HepG2 (cell line): ENCODE data around the gene NKAIN4. TPM values are rescaled to one million over a fixed set of nuclear protein-coding genes. Genes with fewer than 3 reads are reported as not detected.
A peak's percentile ranks its signal among the peaks of the same experiment; 100 is the strongest.

Experiments used
- CENPX ChIP-seq: sonication (generic); formaldehyde crosslinking; IDR thresholded peaks from 2 replicates; pipeline ENCODE4 v1.9.0; 2021; ENCODE audit warnings: mild to moderate bottlenecking, missing genetic modification reagents, moderate library complexity
- FOXA1 ChIP-seq, 2 experiments: fragments of 450-650 bp in 1 of 2; sonication (generic) in 1 of 2; formaldehyde crosslinking in 1 of 2; IDR thresholded peaks; 2 replicates each; pipeline versions ENCODE4 v1.4.0 to v1.6.1; 2016 to 2020; ENCODE audit warnings: missing genetic modification reagents in 1 of 2
- FOXP1 ChIP-seq, 2 experiments: fragments of 450-650 bp in 1 of 2; IDR thresholded peaks; 2 replicates each; pipeline ENCODE4 v1.6.1; 2017 to 2018; ENCODE audit warnings: antibody characterized with exemption in 1 of 2
- GATAD1 ChIP-seq: IDR thresholded peaks from 2 replicates; pipeline ENCODE4 v1.6.1; 2016; ENCODE audit warnings: missing genetic modification reagents, missing compliant biosample characterization
- GPBP1L1 ChIP-seq: sonication (generic); formaldehyde crosslinking; IDR thresholded peaks from 2 replicates; pipeline ENCODE4 v1.5.0; 2020; ENCODE audit warnings: mild to moderate bottlenecking, missing genetic modification reagents
- HCFC1 ChIP-seq: fragments of 150-350 bp; IDR thresholded peaks from 2 replicates; pipeline ENCODE4 v1.6.1; 2014; ENCODE audit warnings: low read depth, low read length
- HNF1A ChIP-seq, 2 experiments: sonication (generic) in 1 of 2; formaldehyde crosslinking in 1 of 2; IDR thresholded peaks; 2 replicates each; pipeline versions ENCODE4 v1.4.0 to v1.6.1; 2016 to 2020; ENCODE audit warnings: borderline replicate concordance in 1 of 2, low read depth in 1 of 2, mild to moderate bottlenecking in 1 of 2, missing genetic modification reagents in 1 of 2
- HNRNPH1 ChIP-seq: fragments of 200-400 bp; formaldehyde crosslinking; optimal IDR thresholded peaks from 2 replicates; pipeline ENCODE3; 2017; ENCODE audit warnings: mild to moderate bottlenecking, low read depth, low read length
- HNRNPLL ChIP-seq: fragments of 200-400 bp; formaldehyde crosslinking; IDR thresholded peaks from 2 replicates; pipeline ENCODE4 v1.6.1; 2017; ENCODE audit warnings: mild to moderate bottlenecking, low read depth, low read length; ENCODE audit not compliant: poor library complexity, severe bottlenecking
- IKZF4 ChIP-seq: sonication (generic); formaldehyde crosslinking; IDR thresholded peaks from 2 replicates; pipeline ENCODE4 v1.5.1; 2020; ENCODE audit warnings: borderline replicate concordance, mild to moderate bottlenecking, low read depth, missing genetic modification reagents; ENCODE audit errors: not compliant biosample characterization
- KAT8 ChIP-seq: IDR thresholded peaks from 2 replicates; pipeline ENCODE4 v1.6.1; 2016; ENCODE audit warnings: missing genetic modification reagents, missing compliant biosample characterization
- KDM5B ChIP-seq: sonication (generic); formaldehyde crosslinking; IDR thresholded peaks from 2 replicates; pipeline ENCODE4 v1.4.0; 2020; ENCODE audit warnings: missing genetic modification reagents, mild to moderate bottlenecking, borderline replicate concordance
- KLF9 ChIP-seq: IDR thresholded peaks from 2 replicates; pipeline ENCODE4 v1.6.1; 2016; ENCODE audit warnings: low read depth
- NFKBIZ ChIP-seq: IDR thresholded peaks from 2 replicates; pipeline ENCODE4 v1.6.1; 2018; ENCODE audit warnings: missing genetic modification reagents, missing compliant biosample characterization
- RBM22 ChIP-seq: fragments of 200-400 bp; formaldehyde crosslinking; optimal IDR thresholded peaks from 2 replicates; pipeline ENCODE3; 2017; ENCODE audit warnings: mild to moderate bottlenecking, low read length, moderate library complexity
- TCF7L2 ChIP-seq: IDR thresholded peaks from 2 replicates; pipeline ENCODE4 v1.6.1; 2011; ENCODE audit warnings: mild to moderate bottlenecking, low read depth, low read length, moderate library complexity
- UBTF ChIP-seq: sonication (generic); formaldehyde crosslinking; IDR thresholded peaks from 2 replicates; pipeline ENCODE4 v1.4.0; 2020; ENCODE audit warnings: mild to moderate bottlenecking, missing genetic modification reagents
- ZNF121 ChIP-seq: sonication (generic); formaldehyde crosslinking; IDR thresholded peaks from 2 replicates; pipeline ENCODE4 v1.5.0; 2020; ENCODE audit warnings: mild to moderate bottlenecking, missing genetic modification reagents
- ZNF33A ChIP-seq: sonication (generic); formaldehyde crosslinking; IDR thresholded peaks from 2 replicates; pipeline ENCODE4 v1.5.1; 2020; ENCODE audit warnings: missing genetic modification reagents, mild to moderate bottlenecking, moderate library complexity, borderline replicate concordance
- ZNF768 ChIP-seq: sonication (generic); formaldehyde crosslinking; IDR thresholded peaks from 2 replicates; pipeline ENCODE4 v1.4.0; 2020; ENCODE audit warnings: missing genetic modification reagents
- ZSCAN22 ChIP-seq: sonication (generic); formaldehyde crosslinking; IDR thresholded peaks from 2 replicates; pipeline ENCODE4 v1.4.0; 2020; ENCODE audit warnings: mild to moderate bottlenecking, missing genetic modification reagents
- polyA plus RNA-seq, 8 experiments: library from polyadenylated mRNA; depleted of rRNA in 3 of 8; stranded (reverse) in 7 of 8; unstranded in 1 of 8; fragments of >200 nt; fragmentation: Illumina TruSeq in 4 of 8; extraction: Trizol in 4 of 8; gene quantifications; 2 replicates each; pipeline versions ENCODE4 v1.2.1 to v1.2.3, GENCODE V29; 2011 to 2016; ENCODE audit warnings: low read depth in 4 of 8, missing spikeins in 1 of 8, mixed read lengths in 1 of 8; ENCODE audit not compliant: insufficient read depth in 1 of 8
- total RNA-seq, 5 experiments: library from RNA; depleted of rRNA; stranded (reverse); fragments of >200 nt; fragmentation: Illumina TruSeq; extraction: Trizol; gene quantifications; 2 replicates each; pipeline ENCODE4 v1.2.3, GENCODE V29; 2016; ENCODE audit warnings: low read depth in 1 of 5

Gene NKAIN4
- total and polyA plus RNA-seq, 2 of the 13 experiments (the other 11 are each of a cell fraction or from before 2014, with no cell fraction given), result not detected

GRCh38 chr20:63216041-63216848 lies 38.0 kb downstream of the NKAIN4 start, which contains the start of gene YTHDF1 (continued):
- TF ChIP-seq GATAD1 (CRISPR knock-in tag) (peak; percentile 86), ZNF33A (CRISPR knock-in tag) (no peak), ZNF121 (no peak), FOXA1 (IDR thresholded peaks at IDR 0.05) (no peak), FOXA1 (CRISPR knock-in tag; IDR thresholded peaks at IDR 0.05) (0 out of 2 replicates have a peak, but pooled peaks have one; percentile 16), CENPX (CRISPR knock-in tag) (no peak), FOXP1 (IDR thresholded peaks at IDR 0.05) (no peak), FOXP1 (CRISPR knock-in tag; IDR thresholded peaks at IDR 0.05) (no peak), KLF9 (CRISPR knock-in tag) (peak; percentile 88; the same call in 1 of the 2 replicates), ZSCAN22 (CRISPR knock-in tag) (peak; percentile 96), IKZF4 (CRISPR knock-in tag) (peak; percentile 98), KDM5B (peak; percentile 99), TCF7L2 (no peak), KAT8 (peak; percentile 90), HNRNPLL (peak; percentile 75), ZNF768 (CRISPR knock-in tag) (peak; percentile 86), HCFC1 (peak; percentile 25; the same call in 1 of the 2 replicates), HNRNPH1 (no peak), NFKBIZ (peak; percentile 76; the same call in 1 of the 2 replicates), GPBP1L1 (CRISPR knock-in tag) (no peak), HNF1A (IDR thresholded peaks at IDR 0.05; ENCODE audit: low read depth) (no peak), HNF1A (CRISPR knock-in tag; IDR thresholded peaks at IDR 0.05; ENCODE audit: borderline replicate concordance) (peak; percentile 92), UBTF (CRISPR knock-in tag) (peak; percentile 85), RBM22 (no peak)
